ENCODE results near the gene WDR3.

WDR3 gene

GRCh38 chr1:117892512-117892911 lies 37.0 kb upstream of the WDR3 start:
- Histone ChIP-seq H3K4me1 (no peaks in the 10 kb centered on the region), H2AFZ (no peak overlapping the region), H3K9ac (no peak overlapping the region), H3K27me3 (ENCODE audit: control insufficient read depth, insufficient read depth, low read length) (no peaks in the 10 kb centered on the region), H3K4me3 (ENCODE audit: low read depth, low read length) (no peak overlapping the region), H3K4me2 (ENCODE audit: low read length) (no peak overlapping the region), H3K27ac (no peak overlapping the region), H3K36me3 (ENCODE audit: control insufficient read depth, insufficient read depth, low read length) (no peaks in the 10 kb centered on the region), H3K79me2 (no peaks in the 10 kb centered on the region), H3K9me3 (ENCODE audit: control insufficient read depth, low read length) (no peaks in the 10 kb centered on the region)
- TF ChIP-seq CTCF (IDR thresholded peaks at IDR 0.05): no peak

- TF ChIP-seq CTCF (IDR thresholded peaks at IDR 0.05): no peak
- no peak overlapping the region for H3K4me3 ChIP-seq (ENCODE audit: low read depth, low read length)
- no peak overlapping the region for H2AFZ ChIP-seq
- H3K27ac ChIP-seq: no peak overlapping the region
- H3K79me2 ChIP-seq: no peaks in the 10 kb centered on the region
- no peaks in the 10 kb centered on the region for H3K36me3 ChIP-seq (ENCODE audit: control insufficient read depth, insufficient read depth, low read length)
- no peaks in the 10 kb centered on the region for H3K9me3 ChIP-seq (ENCODE audit: control insufficient read depth, low read length)
- H3K27me3 ChIP-seq (ENCODE audit: control insufficient read depth, insufficient read depth, low read length): no peaks in the 10 kb centered on the region
- H3K4me2 ChIP-seq (ENCODE audit: low read length): no peak overlapping the region
- H3K9ac ChIP-seq: no peak overlapping the region
- no peaks in the 10 kb centered on the region for H3K4me1 ChIP-seq
Measured at GRCh38 chr1:117894078-117894477, 35.5 kb upstream of the WDR3 start.

GRCh38 chr1:117895482-117896114 lies 33.9 kb upstream of the WDR3 start:
- H2AFZ ChIP-seq: no peak overlapping the region
- H3K4me3 ChIP-seq (ENCODE audit: low read depth, low read length): no peak overlapping the region
- H3K79me2 ChIP-seq: no peaks in the 10 kb centered on the region
- H3K36me3 ChIP-seq (ENCODE audit: control insufficient read depth, insufficient read depth, low read length): no peaks in the 10 kb centered on the region
- peak; percentile 63 for TF ChIP-seq CTCF (IDR thresholded peaks at IDR 0.05)
- H3K4me2 ChIP-seq (ENCODE audit: low read length): no peak overlapping the region
- H3K9me3 ChIP-seq (ENCODE audit: control insufficient read depth, low read length): no peaks in the 10 kb centered on the region
- H3K9ac ChIP-seq: no peak overlapping the region
- H3K27me3 ChIP-seq (ENCODE audit: control insufficient read depth, insufficient read depth, low read length): no peaks in the 10 kb centered on the region
- no peaks in the 10 kb centered on the region for H3K4me1 ChIP-seq
- H3K27ac ChIP-seq: no peak overlapping the region

GRCh38 chr1:117897551-117897950 lies 32.0 kb upstream of the WDR3 start:
- TF ChIP-seq CTCF (IDR thresholded peaks at IDR 0.05): no peak
- Histone ChIP-seq H3K27me3 (ENCODE audit: control insufficient read depth, insufficient read depth, low read length) (no peaks in the 10 kb centered on the region), H3K4me3 (ENCODE audit: low read depth, low read length) (no peak overlapping the region), H3K36me3 (ENCODE audit: control insufficient read depth, insufficient read depth, low read length) (no peaks in the 10 kb centered on the region), H3K4me2 (ENCODE audit: low read length) (no peak overlapping the region), H3K27ac (no peak overlapping the region), H3K79me2 (no peaks in the 10 kb centered on the region), H3K4me1 (no peaks in the 10 kb centered on the region), H3K9ac (no peak overlapping the region), H3K9me3 (ENCODE audit: control insufficient read depth, low read length) (no peaks in the 10 kb centered on the region), H2AFZ (no peak overlapping the region)

GRCh38 chr1:117899801-117900200 lies 29.7 kb upstream of the WDR3 start:
- Histone ChIP-seq H3K79me2 (no peaks in the 10 kb centered on the region), H2AFZ (no peak overlapping the region), H3K27ac (no peak overlapping the region), H3K4me2 (ENCODE audit: low read length) (no peak overlapping the region), H3K4me3 (ENCODE audit: low read depth, low read length) (no peak overlapping the region), H3K27me3 (ENCODE audit: control insufficient read depth, insufficient read depth, low read length) (no peaks in the 10 kb centered on the region), H3K9me3 (ENCODE audit: control insufficient read depth, low read length) (no peaks in the 10 kb centered on the region), H3K36me3 (ENCODE audit: control insufficient read depth, insufficient read depth, low read length) (no peaks in the 10 kb centered on the region), H3K9ac (no peak overlapping the region), H3K4me1 (no peaks in the 10 kb centered on the region)
- TF ChIP-seq CTCF (IDR thresholded peaks at IDR 0.05): no peak
